Neural progenitor cell (in vitro differentiated cells): ENCODE results near the gene PF4V1.

Experiments
- EZH2 ChIP-seq: fragments of 200-600 bp; sonication (generic); IDR thresholded peaks from 2 replicates; pipeline ENCODE4 v1.6.1; 2017; ENCODE audit warnings: antibody characterized with exemption, mild to moderate bottlenecking, moderate library complexity
- EZH2phosphoT487 ChIP-seq: fragments of 200-600 bp; sonication (generic); IDR thresholded peaks from 2 replicates; pipeline ENCODE4 v1.6.1; 2017; ENCODE audit warnings: antibody characterized with exemption
- TF ChIP-seq, protein P1 (sequence below): fragments of 200-600 bp; sonication (generic); IDR thresholded peaks from 2 replicates; pipeline ENCODE4 v1.5.1; 2017; ENCODE audit warnings: antibody characterized with exemption, mild to moderate bottlenecking

DNA sequence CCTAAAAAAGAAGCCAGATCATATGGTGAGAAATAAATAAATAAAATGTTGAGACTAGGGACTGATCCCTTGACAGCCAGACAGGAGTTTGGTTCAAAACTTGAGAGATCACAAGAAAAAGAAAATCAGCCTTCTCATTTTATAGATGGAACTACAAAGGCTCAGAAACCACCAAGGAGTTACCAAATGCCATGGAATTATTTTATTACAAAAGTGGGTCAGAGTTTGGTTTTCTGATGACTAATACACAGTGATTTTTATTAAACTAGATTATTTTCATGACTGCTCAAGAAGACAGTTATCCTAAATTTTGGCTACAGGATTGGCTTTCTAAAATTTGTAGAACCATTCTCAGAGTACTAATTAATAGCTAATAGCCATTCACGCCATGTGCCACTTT, 22.3 kb downstream of the PF4V1 start:
- TF ChIP-seq, protein P1, sequence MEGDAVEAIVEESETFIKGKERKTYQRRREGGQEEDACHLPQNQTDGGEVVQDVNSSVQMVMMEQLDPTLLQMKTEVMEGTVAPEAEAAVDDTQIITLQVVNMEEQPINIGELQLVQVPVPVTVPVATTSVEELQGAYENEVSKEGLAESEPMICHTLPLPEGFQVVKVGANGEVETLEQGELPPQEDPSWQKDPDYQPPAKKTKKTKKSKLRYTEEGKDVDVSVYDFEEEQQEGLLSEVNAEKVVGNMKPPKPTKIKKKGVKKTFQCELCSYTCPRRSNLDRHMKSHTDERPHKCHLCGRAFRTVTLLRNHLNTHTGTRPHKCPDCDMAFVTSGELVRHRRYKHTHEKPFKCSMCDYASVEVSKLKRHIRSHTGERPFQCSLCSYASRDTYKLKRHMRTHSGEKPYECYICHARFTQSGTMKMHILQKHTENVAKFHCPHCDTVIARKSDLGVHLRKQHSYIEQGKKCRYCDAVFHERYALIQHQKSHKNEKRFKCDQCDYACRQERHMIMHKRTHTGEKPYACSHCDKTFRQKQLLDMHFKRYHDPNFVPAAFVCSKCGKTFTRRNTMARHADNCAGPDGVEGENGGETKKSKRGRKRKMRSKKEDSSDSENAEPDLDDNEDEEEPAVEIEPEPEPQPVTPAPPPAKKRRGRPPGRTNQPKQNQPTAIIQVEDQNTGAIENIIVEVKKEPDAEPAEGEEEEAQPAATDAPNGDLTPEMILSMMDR = no peak
- TF ChIP-seq EZH2phosphoT487 = no peak
- TF ChIP-seq EZH2 = no peak
